ENCODE data around the gene CRABP1.

- TF ChIP-seq MAX (IDR thresholded peaks at IDR 0.05) (no peak), GABPA (IDR thresholded peaks at IDR 0.05 in 1 of 2, conservative IDR thresholded peaks at IDR 0.05 in 1 of 2) (no peak), CTCF (IDR thresholded peaks at IDR 0.05; ENCODE audit: low read depth, low read length, missing input control) (no peak), JUND (IDR thresholded peaks at IDR 0.05) (peak in 1 of 2 donors; percentile 36), REST (IDR thresholded peaks at IDR 0.05) (no peak), YY1 (IDR thresholded peaks at IDR 0.05) (no peak), RXRA (IDR thresholded peaks at IDR 0.05) (peak; percentile 56 to 59), HNF4A (conservative IDR thresholded peaks at IDR 0.05) (peak; percentile 79 to 83), SP1 (IDR thresholded peaks at IDR 0.05) (peak; percentile 37), RAD21 (IDR thresholded peaks at IDR 0.05) (peak; percentile 6 to 13)
- TF ChIP-seq, protein P1, sequence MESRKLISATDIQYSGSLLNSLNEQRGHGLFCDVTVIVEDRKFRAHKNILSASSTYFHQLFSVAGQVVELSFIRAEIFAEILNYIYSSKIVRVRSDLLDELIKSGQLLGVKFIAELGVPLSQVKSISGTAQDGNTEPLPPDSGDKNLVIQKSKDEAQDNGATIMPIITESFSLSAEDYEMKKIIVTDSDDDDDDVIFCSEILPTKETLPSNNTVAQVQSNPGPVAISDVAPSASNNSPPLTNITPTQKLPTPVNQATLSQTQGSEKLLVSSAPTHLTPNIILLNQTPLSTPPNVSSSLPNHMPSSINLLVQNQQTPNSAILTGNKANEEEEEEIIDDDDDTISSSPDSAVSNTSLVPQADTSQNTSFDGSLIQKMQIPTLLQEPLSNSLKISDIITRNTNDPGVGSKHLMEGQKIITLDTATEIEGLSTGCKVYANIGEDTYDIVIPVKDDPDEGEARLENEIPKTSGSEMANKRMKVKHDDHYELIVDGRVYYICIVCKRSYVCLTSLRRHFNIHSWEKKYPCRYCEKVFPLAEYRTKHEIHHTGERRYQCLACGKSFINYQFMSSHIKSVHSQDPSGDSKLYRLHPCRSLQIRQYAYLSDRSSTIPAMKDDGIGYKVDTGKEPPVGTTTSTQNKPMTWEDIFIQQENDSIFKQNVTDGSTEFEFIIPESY (IDR thresholded peaks at IDR 0.05): no peak
- TF ChIP-seq, protein P2, sequence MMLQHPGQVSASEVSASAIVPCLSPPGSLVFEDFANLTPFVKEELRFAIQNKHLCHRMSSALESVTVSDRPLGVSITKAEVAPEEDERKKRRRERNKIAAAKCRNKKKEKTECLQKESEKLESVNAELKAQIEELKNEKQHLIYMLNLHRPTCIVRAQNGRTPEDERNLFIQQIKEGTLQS (IDR thresholded peaks at IDR 0.05): no peak
These were observed 32.7 kb downstream of the CRABP1 start for GRCh38 chr15:78372880-78373279.
